GM21825 (cell line): ENCODE data around the gene NMNAT3.
"Not testable (repeated sequence)": the region's sequence is repeated elsewhere in the genome, so short reads cannot be mapped to it uniquely, and the experiment has no call there.

ENCODE experiments used
- ATAC-seq: cut with Tn5 transposase; IDR thresholded peaks from one replicate; pipeline ENCODE4 v1.9.1; 2021; ENCODE audit warnings: mild to moderate bottlenecking, moderate library complexity; ENCODE audit not compliant: unreplicated experiment

Gene NMNAT3

DNA sequence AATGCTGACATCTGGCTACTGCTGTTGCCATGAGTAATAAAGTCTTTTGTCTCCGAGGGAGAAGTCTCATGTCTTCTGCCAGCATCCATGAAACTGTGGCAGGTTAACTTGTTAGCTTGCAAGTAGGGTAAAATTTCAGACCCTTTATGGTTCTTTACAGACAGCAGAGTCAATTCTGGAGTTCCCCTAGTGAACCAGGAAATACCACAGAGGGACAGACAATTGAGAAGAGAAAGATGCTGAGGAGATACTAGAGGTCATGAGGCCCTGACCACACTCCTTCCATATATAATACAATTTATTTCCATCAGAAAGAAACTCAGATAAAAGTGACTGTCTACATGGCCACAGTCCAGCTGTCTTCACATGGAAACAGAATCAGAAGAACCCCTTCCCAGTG lies 38.1 kb downstream of the NMNAT3 start:
- no peak for ATAC-seq

DNA sequence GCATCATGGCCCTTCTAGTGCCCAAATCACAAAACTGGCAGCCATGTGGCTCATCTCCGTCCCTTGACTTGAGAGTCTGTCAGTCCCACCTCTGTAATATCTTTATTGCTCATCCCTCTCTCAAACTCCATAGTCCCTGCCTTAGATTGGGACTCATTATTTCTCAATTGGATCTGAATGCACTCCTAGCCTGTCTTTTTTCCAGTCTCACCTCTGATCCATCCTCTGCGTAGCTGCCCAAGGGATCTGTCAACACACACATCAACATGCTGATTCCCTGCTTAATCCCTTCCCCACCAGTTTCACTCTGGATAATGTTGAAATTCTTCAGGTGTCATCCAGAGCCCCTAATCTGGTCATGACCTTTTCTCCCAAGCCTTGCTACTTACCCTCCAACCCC lies 39.3 kb downstream of the NMNAT3 start:
- no peak for ATAC-seq

DNA sequence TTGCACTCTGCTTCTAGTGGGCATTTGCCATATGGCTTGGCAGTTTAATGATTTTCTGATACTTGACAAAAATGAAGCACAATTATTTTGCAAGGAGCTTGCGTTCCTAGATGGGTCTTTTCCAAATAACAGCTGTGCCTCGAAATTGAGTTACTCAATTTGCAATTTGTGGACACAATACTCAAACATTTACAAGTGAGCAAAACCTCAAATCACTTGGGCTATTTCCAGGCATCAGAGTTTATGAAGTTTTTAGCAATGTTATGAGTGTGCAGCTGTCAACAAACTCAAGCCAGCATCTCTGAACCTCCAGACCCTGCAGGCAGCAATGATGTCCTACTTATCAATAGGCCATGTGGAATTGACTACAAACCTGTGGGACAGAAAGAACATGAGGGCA lies 41.3 kb downstream of the NMNAT3 start:
- no peak for ATAC-seq

DNA sequence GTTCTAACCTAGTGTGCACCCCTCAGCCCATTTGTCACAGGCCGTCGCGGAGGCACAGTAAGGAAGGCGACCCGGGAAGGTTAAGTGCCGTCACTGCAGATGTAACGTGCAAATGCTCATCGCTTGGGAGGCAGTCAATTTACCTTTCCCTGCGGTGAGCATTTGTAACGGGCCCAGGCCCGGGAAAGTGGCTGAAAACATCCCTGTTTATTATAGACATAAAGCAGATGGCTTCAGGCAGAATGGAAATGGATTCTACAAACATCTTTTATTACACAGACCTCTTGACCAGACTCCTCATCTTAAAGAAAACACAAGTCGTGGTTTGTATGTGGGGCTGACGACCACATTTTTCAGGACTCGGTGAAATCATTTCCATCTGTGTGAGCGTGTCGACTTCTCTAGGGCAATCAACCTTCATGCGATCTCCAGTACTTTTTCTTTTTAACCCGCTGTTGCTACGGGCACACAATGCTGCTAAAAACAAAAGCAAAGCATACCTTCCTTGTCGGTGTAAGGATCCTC lies 43.6 kb downstream of the NMNAT3 start:
- ATAC-seq: no peak

DNA sequence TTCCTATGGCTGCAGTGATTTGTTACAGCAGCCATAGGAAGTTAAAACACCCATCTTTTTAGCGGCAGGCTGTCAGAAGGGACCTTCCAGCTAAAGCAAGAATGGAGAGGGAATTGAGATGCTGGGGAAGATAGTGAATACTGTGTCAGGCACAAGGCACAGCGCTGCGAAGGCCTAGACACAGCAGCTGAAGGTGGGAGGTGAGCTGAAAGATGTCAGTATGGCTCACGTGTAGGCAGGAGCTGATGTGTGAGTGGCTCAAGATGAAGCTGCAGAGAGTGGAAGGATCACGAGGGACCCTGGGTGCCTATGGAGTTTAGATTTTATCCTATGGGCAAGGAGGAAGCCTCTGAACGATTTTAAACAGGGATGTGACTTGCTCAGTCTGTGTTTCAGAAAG lies 44.3 kb downstream of the NMNAT3 start:
- ATAC-seq: no peak

DNA sequence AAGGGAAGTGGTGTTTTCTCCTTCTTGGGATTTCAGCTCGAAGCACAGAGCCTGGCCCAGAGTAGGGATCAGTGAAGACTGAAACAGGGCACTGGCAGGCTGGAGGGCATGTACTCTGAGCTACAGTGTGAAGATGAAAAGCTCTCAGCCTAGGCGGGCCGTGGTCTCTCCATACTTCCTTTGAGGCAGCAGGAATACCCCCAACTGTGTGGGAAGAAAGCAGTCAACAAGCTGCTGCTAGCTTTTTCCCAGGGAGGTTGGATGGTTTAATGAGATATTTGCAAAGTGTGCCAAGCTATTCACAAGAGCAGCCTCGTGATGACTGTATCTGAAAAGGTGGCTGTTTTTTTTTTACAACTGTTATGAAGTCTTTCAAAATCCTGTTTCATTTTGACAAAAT lies 47.2 kb downstream of the NMNAT3 start:
- ATAC-seq: no peak

DNA sequence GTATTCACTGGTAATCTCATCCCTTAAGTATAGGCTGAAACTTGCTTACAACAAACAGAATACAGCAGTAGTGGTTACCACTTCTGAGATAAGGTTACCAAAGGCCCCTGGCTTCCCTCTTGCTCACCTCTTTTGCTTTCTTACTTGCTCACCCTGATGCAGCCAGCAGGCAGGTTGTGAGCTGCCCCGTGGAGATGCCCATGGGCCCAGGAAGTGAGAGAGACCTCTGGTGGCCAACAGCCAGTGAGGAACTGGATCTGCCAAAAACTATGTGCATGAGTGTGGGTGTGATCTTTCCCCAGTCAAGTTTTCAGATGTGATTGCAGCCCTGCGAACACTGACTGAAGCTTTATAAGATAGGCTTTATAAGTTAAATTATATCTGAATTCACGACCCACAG lies 48.7 kb downstream of the NMNAT3 start:
- ATAC-seq: no peak

DNA sequence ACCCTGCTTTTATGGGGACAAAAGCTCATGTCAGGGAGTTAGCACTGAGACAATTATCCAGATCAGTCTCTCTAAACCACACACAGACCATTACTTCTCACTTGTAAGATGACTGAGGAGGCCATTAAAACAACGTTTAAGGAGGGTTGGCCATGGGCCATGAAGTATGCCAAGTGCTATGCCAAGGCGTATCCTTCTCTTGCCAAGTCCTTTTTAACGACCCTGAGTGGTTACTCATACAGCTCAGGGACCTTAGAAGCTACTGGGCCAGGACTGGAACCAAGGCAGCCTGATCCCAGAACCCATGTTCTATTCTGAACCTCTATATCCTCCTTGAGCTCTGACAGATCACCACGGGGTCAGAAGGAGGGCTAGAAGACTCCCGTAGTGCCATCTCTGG lies 50.0 kb downstream of the NMNAT3 start:
- ATAC-seq: no peak

DNA sequence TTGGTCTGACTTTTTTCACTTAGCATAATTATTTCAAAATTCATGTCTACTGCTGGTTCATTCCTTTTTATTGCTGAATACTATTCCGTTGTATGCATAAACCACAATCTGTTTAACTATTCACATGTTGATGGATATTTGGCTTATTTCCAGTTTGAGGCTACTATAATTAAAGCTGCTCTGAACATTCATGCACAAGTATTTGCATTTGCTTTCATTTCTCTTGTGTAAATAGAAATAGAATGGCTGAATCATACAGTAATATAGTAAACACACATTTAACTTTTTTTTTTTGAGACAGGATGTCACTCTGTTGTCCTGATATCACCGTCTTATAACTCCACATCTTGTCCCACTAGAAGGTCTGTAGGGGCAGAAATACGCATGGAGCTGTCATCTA lies 57.3 kb downstream of the NMNAT3 start:
- no peak for ATAC-seq

DNA sequence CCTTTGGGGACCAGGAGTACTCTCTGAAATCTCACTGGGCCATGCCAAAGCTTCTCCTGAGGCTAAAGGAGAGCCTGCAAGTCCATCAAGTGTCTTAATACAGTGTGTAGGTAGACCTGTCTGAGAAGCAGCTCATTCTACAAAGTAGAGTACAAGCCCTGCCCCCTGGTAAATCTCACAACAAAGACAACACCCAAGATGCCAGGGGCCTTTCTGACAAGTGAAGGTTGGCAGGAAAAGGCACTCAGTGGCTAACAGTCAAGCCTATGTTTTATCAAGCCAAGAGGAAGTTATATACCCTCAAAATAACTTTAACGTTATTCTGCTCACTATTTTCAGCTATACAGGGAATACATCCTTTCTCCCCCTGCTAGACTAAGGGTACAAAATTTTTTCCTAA lies 58.3 kb downstream of the NMNAT3 start:
- ATAC-seq: no peak

DNA sequence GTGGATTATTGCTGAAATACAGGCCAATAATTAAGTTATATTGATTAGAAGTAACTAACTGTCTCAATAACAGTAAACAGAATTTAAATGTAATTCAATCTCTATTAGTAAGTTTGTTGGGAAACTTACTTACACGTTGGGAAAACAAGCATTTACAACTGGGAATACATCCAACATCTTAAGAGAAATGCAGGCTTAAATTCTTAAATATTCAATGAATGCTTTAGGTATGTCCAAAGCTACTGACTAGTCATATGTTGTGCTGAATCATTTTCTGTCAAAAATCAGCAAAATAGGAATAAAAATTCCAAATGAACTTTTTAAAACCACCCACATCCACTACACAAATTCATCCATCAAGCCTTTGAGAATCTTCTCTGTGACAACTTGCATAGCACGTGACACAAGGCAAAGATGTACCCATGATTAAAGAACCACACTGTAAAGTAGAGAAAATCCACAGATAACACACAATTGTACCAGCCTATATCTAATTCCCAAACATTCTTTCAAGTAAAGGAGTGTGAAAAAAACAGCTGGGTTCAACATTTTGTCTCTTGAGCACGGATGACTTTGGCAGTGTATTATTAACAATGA lies 60.0 kb downstream of the NMNAT3 start:
- ATAC-seq: no peak

DNA sequence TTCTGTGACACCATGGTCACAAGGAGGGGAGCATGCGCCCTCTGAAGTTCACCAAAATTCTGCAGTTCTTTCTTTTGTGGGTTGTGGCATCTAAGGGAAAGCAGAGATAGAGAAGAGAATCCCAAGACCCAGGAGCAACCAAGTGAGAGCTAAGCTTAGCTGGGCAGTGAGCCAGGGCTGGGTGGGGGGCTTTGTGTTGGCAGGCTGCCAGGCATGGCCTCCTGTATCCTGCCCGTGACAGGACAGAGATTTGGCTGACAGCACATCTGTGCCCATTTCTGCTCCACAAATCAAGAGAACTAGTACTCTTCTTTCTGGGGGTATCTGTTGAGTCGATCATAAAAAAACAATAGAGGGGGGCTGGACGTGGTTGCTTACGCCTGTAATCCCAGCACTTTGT lies 66.2 kb downstream of the NMNAT3 start:
- ATAC-seq: no peak

DNA sequence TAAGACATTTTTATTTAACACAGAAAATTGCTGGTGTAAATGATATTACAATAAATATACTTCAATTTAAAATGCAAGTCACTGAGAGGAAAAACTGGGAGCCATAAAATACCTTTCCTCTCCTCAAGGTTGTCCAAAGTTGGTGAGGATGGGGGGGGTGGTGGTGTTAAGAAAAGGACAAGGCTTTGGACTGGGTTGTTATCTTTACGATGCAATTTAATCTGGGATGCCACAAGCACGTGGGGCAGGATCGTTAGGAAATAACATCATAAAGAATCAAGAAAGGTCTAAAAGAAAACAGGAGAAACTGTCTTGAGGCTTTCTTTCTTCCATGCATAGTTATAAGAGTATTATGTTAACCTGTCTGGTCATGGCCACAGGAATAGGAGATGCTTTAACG lies 66.9 kb downstream of the NMNAT3 start:
- ATAC-seq: no peak

DNA sequence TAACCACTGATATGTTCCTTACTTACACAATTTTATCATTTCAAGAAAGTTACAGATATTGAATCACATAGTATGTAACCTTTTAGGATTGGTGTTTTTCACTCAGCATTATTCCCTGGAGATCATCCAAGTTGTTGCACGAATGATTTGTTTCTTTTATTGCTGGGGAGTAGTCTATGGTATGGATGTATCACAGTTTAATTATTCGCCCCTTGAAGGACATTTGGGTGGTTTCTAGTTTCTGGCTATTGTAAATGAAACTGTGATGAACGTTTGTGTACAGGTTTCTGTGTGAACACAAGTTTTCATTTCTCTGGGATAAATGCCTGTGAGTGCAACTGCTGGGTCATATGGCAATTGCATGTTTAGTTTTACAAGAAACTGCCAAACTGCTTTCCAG lies 68.8 kb downstream of the NMNAT3 start:
- ATAC-seq: no peak

DNA sequence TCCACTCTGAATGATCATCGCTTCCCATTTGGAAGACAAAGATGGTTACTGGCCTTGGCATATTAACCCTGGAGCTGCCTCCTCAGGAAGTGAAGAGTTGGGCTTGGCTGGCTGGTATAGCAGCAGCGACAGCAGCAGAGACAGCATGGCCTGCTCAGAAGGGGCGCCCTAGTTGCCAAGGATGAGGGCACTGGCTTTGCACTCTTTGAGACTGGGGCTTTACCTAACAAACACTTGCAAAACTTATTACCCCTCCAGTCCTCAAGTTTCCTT lies 69.7 kb downstream of the NMNAT3 start:
- ATAC-seq: no peak

DNA sequence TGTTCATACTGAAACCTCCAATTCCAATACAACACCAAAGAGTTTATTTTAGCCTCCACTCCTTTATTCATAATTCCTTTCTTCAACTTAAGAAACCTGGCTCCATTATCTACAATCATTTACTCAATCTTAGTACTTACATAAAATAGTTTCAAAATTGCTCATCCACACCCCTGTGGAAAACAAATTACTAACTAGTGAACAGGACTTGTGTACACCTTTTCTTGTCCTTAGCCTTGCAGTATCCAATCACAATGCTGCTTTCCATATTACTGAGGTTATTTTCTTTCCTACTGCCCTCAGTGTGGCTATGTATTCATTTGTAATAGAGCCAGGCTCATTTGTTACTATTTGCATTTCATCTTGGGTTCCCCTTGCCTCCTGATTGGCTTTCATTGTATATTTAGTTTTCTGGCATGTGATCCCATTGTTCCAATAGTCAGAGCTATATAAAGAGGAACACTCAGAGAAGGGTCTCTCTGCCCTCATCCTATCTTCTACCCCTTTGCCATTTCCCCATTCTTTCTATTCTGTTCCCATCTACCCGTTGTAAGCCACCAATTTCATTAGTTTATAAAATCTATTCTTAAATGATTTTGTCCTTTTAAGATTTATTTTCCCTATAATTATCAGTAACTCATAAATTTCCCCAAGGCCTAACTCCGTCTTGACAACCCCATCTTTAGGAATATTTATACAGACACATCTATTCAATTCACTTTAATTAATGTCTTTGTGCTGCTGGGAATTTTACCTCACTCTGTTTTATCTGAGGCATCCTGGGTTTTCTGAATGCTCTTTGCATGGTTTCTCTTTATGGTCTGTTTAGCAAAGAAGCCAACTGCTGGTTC lies 70.3 kb downstream of the NMNAT3 start:
- ATAC-seq: no peak

DNA sequence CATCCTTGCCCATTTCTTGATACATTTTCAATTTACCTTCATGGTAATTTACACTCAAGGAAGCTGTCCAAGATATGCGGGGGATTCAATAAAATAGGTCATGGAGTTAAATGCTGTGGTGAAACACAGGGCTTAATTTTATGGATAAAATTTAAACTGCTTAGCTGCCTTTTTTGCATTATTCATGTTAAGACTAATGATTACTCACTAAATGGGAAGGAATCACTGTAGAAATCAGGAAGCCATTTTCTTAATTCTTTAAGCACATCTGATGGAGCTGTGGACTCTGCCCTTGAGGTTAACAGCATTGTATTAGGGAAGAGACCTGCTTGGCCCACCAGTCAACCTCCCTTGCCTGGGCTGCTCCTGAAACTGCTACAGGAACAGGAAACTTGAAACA lies 75.8 kb downstream of the NMNAT3 start:
- no peak for ATAC-seq

DNA sequence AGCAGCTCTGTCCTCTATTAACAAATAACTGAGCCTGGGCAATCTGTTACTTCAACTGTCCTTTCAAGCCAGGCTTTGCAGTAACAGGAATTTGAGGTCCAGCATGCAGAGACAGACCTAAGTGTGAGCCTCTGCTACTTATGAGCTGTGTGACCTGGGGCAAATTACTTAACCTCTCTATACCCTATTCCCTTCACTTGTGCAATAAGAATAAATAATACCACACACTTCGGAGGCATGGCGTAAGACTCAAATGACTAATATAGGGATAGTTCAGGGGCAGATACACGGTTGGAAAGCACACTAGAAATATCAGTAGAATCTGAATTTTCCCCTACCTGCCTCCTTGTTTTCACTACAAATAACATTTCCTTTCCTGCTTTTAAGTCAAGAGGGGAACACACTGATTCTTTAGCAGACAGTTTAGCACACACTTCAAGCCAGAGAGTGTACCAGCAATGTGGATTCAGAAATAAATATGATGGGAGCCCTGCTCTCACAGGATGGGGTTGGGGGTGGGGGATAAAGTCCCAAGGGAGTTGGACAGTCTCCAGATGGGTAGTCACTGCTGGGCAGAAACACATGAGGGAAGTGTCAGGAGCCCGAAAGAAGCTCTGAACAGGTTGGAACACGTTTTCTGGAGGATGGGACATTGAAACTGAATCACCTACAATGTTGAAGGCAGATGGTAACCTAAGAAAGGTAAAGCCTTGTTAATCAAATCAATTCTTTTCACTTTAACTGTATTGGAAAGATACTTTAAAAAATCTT lies 76.4 kb downstream of the NMNAT3 start:
- no peak for ATAC-seq

DNA sequence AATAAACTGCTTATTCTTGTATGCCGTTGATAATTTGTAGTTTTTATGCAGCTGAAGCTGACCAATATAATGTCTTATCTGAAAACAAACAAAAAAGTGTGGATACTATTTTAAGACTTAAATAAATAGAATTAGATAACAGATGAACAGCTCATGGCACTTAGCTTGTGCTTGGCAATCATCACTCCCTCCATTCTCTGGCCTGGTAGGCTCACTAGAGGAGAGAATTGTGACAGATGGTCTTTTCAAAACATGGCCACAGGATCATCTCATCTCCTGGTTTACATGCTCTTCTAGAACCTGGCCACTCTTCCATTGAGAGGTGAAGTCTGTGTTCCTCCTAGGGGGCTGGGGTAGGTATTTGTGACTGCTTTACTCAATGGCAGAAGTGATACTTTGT lies 79.8 kb downstream of the NMNAT3 start:
- ATAC-seq: no peak

DNA sequence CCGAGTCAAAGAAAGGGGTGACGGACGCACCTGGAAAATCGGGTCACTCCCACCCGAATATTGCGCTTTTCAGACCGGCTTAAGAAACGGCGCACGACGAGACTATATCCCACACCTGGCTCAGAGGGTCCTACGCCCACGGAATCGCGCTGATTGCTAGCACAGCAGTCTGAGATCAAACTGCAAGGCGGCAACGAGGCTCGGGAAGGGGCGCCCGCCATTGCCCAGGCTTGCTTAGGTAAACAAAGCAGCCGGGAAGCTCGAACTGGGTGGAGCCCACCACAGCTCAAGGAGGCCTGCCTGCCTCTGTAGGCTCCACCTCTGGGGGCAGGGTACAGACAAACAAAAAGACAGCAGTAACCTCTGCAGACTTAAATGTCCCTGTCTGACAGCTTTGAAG lies 86.6 kb downstream of the NMNAT3 start:
- not testable (repeated sequence) for ATAC-seq

DNA sequence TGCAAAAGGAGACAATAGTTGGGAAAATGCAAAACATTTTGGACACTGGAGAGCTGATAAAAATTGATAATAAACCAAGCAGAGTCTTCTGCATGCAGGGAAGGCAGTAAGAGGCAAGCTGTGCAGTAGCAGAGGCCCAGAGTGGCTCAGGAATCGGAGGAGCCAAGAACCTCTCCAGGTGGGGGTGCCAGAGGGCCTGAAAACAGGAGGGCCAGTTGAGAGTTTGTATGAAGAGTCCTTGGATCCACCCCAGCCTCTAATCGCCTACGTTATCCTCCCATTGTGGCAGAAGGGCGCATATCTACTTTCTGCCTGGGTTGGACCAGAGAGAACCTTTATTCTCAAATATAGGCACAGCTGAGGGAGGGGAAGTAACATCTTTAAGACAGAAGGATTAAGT lies 89.3 kb downstream of the NMNAT3 start:
- ATAC-seq: no peak

DNA sequence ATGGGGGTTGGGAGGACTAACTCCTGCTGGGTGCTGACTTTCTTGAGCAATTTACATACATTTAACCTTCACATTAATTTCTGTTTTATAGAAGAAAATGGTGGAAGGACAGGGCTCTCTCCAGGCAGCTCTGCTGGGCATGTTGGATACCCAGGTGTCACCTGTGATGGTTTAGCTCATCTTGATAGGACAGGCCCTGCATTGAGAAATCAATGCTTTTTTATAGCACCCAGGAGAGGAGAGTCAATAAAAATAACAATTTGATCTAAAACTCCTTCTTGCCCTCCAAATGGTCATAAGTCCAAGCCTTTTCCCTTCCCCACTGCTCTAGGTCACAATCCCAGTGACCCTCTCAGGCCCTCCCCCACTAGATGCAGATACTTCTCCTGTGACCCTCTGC lies 90.0 kb downstream of the NMNAT3 start:
- ATAC-seq: no peak
